IMR-90 (cell line): ENCODE results near the gene DYRK3.
"Not testable (repeated sequence)": the region's sequence is repeated elsewhere in the genome, so short reads cannot be mapped to it uniquely, and the experiment has no call there.

Experiments
- CHD1 ChIP-seq: IDR thresholded peaks from 2 replicates; pipeline ENCODE4 v1.6.1; 2012; ENCODE audit warnings: low read depth, low read length, improper control_type of control experiment
- MAFK ChIP-seq: IDR thresholded peaks from 2 replicates; pipeline ENCODE4 v1.6.1; 2012; ENCODE audit warnings: low read depth, low read length, improper control_type of control experiment
- MAZ ChIP-seq: IDR thresholded peaks from 2 replicates; pipeline ENCODE4 v1.6.1; 2012; ENCODE audit warnings: low read depth, mild to moderate bottlenecking, low read length, improper control_type of control experiment, moderate library complexity, borderline replicate concordance
- MXI1 ChIP-seq: IDR thresholded peaks from 2 replicates; pipeline ENCODE4 v1.6.1; 2012; ENCODE audit warnings: low read depth, mild to moderate bottlenecking, low read length, moderate library complexity, borderline replicate concordance
- POLR2A ChIP-seq: IDR thresholded peaks from 2 replicates; pipeline ENCODE4 v1.6.1; 2012; ENCODE audit warnings: mild to moderate bottlenecking, low read depth, low read length
- RAD21 ChIP-seq: IDR thresholded peaks from 2 replicates; pipeline ENCODE4 v1.6.1; 2012; ENCODE audit warnings: low read length, improper control_type of control experiment
- RCOR1 ChIP-seq: IDR thresholded peaks from 2 replicates; pipeline ENCODE4 v1.6.1; 2012; ENCODE audit warnings: mild to moderate bottlenecking, low read length, improper control_type of control experiment; ENCODE audit not compliant: insufficient replicate concordance
- TF ChIP-seq, protein P1 (sequence below): conservative IDR thresholded peaks from 2 replicates; pipeline ENCODE4 v1.5.1; 2012; ENCODE audit warnings: mild to moderate bottlenecking, low read depth, low read length, improper control_type of control experiment
- TF ChIP-seq, protein P2 (sequence below): fragments of 150-350 bp; IDR thresholded peaks from 2 replicates; pipeline ENCODE4 v1.6.1; 2017; ENCODE audit warnings: mild to moderate bottlenecking, antibody characterized with exemption, low read length, low read depth

DNA sequence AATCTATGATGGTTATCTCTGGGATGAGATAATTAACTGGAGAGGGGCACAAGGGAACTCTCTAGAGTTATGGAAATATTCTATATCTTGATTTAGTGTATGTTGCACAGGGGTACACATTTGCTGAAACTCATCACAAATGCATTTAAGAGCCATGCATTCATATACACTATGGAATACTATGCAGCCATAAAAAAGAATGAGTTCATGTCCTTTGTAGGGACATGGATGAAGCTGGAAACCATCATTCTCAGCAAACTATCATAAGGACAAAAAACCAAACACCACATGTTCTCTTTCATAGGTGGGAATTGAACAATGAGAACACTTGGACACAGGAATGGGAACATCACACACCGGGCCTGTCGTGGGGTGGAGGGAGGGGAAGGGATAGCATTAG lies 8.9 kb upstream of the DYRK3 start:
- not testable (repeated sequence) for TF ChIP-seq RCOR1, POLR2A, MAZ, MAFK, CHD1, MXI1, RAD21
- TF ChIP-seq, protein P1, sequence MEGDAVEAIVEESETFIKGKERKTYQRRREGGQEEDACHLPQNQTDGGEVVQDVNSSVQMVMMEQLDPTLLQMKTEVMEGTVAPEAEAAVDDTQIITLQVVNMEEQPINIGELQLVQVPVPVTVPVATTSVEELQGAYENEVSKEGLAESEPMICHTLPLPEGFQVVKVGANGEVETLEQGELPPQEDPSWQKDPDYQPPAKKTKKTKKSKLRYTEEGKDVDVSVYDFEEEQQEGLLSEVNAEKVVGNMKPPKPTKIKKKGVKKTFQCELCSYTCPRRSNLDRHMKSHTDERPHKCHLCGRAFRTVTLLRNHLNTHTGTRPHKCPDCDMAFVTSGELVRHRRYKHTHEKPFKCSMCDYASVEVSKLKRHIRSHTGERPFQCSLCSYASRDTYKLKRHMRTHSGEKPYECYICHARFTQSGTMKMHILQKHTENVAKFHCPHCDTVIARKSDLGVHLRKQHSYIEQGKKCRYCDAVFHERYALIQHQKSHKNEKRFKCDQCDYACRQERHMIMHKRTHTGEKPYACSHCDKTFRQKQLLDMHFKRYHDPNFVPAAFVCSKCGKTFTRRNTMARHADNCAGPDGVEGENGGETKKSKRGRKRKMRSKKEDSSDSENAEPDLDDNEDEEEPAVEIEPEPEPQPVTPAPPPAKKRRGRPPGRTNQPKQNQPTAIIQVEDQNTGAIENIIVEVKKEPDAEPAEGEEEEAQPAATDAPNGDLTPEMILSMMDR: not testable (repeated sequence)
- TF ChIP-seq, protein P2, sequence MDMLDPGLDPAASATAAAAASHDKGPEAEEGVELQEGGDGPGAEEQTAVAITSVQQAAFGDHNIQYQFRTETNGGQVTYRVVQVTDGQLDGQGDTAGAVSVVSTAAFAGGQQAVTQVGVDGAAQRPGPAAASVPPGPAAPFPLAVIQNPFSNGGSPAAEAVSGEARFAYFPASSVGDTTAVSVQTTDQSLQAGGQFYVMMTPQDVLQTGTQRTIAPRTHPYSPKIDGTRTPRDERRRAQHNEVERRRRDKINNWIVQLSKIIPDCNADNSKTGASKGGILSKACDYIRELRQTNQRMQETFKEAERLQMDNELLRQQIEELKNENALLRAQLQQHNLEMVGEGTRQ: not testable (repeated sequence)
